Neural progenitor cell (in vitro differentiated cells): ENCODE measurements around the gene PBX1. TPM values are rescaled to one million over a fixed set of nuclear protein-coding genes. Genes with fewer than 3 reads are reported as not detected.

Source experiments
- DNase-seq: peaks from one replicate; pipeline ENCODE4 v3.0.0-alpha.2; 2016; ENCODE audit warnings: low spot score
- H2AFZ ChIP-seq: fragments of 200-600 bp; sonication (generic); replicated peaks from 2 replicates; pipeline ENCODE4 v1.6.1; 2016; ENCODE audit warnings: antibody characterized with exemption
- H3F3A ChIP-seq: fragments of 200-600 bp; sonication (generic); 2 replicates; pipeline ENCODE4 v1.6.1; 2016; ENCODE audit warnings: antibody characterized with exemption, low read depth
- H3K27ac ChIP-seq: fragments of 200-600 bp; sonication (generic); 2 replicates; pipeline ENCODE4 v1.5.1; 2016; ENCODE audit warnings: mild to moderate bottlenecking
- H3K27me3 ChIP-seq: fragments of 200-600 bp; sonication (generic); 2 replicates; pipeline ENCODE4 v1.6.1; 2016; ENCODE audit warnings: mild to moderate bottlenecking, moderate library complexity
- H3K36me3 ChIP-seq: fragments of 200-600 bp; sonication (generic); 2 replicates; pipeline ENCODE4 v1.5.1; 2016
- H3K4me1 ChIP-seq: fragments of 200-600 bp; sonication (generic); 2 replicates; pipeline ENCODE4 v1.6.1; 2016; ENCODE audit warnings: mixed run types
- H3K4me2 ChIP-seq: fragments of 200-600 bp; sonication (generic); 2 replicates; pipeline ENCODE4 v1.6.1; 2016
- H3K4me3 ChIP-seq: fragments of 200-600 bp; sonication (generic); 2 replicates; pipeline ENCODE4 v1.5.1; 2016
- H3K79me2 ChIP-seq: fragments of 200-600 bp; sonication (generic); 2 replicates; pipeline ENCODE4 v1.6.1; 2016; ENCODE audit warnings: low read depth
- H3K9ac ChIP-seq: fragments of 200-600 bp; sonication (generic); 2 replicates; pipeline ENCODE4 v1.6.1; 2016
- H3K9me3 ChIP-seq: fragments of 200-600 bp; sonication (generic); 2 replicates; pipeline ENCODE4 v1.5.1; 2016; ENCODE audit warnings: low read depth
- H4K20me1 ChIP-seq: fragments of 200-600 bp; sonication (generic); 2 replicates; pipeline ENCODE4 v1.6.1; 2016; ENCODE audit warnings: low read depth
- H3K27ac Mint-ChIP-seq: 3 replicates; pipeline ENCODE4 v1.8.0; 2021; ENCODE audit warnings: mixed read lengths
- H3K27me3 Mint-ChIP-seq: 2 replicates; pipeline ENCODE4 v1.8.0; 2022; ENCODE audit warnings: low read depth, mild to moderate bottlenecking, inconsistent platforms, moderate library complexity, mixed read lengths; ENCODE audit not compliant: insufficient read depth
- H3K36me3 Mint-ChIP-seq: 3 replicates; pipeline ENCODE4 v1.8.0; 2021; ENCODE audit warnings: mixed read lengths
- H3K4me1 Mint-ChIP-seq: 3 replicates; pipeline ENCODE4 v1.8.0; 2021; ENCODE audit warnings: mixed read lengths
- H3K4me3 Mint-ChIP-seq: 3 replicates; pipeline ENCODE4 v1.8.0; 2021; ENCODE audit warnings: mild to moderate bottlenecking, moderate library complexity, mixed read lengths
- H3K9me3 Mint-ChIP-seq: 3 replicates; pipeline ENCODE4 v1.8.0; 2020; ENCODE audit warnings: mixed read lengths
- EZH2 ChIP-seq: fragments of 200-600 bp; sonication (generic); IDR thresholded peaks from 2 replicates; pipeline ENCODE4 v1.6.1; 2017; ENCODE audit warnings: antibody characterized with exemption, mild to moderate bottlenecking, moderate library complexity
- EZH2phosphoT487 ChIP-seq: fragments of 200-600 bp; sonication (generic); IDR thresholded peaks from 2 replicates; pipeline ENCODE4 v1.6.1; 2017; ENCODE audit warnings: antibody characterized with exemption
- total RNA-seq: library from RNA; depleted of rRNA; stranded (reverse); fragments of >200 nt; gene quantifications from 2 replicates; pipeline ENCODE4 v1.2.3, GENCODE V29; 2015; ENCODE audit warnings: low replicate concordance
- TF ChIP-seq, protein P1 (sequence below): fragments of 200-600 bp; sonication (generic); IDR thresholded peaks from 2 replicates; pipeline ENCODE4 v1.5.1; 2017; ENCODE audit warnings: antibody characterized with exemption, mild to moderate bottlenecking

The PBX1 gene
- total RNA-seq, 1 donor from 2014 or later, result 91.1 TPM

GRCh38 chr1:164760569-164760968 is 201.6 kb downstream of the PBX1 start:
- no peaks in the 10 kb centered on the region for H3K27me3 Mint-ChIP-seq
- peaks cover 26% of the 10 kb centered on the region for H3K36me3 Mint-ChIP-seq
- H3F3A ChIP-seq, result no peaks in the 10 kb centered on the region
- H3K79me2 ChIP-seq, result peaks cover 71% of the 10 kb centered on the region
- TF ChIP-seq EZH2phosphoT487 (no peak), EZH2 (no peak)
- TF ChIP-seq, protein P1, sequence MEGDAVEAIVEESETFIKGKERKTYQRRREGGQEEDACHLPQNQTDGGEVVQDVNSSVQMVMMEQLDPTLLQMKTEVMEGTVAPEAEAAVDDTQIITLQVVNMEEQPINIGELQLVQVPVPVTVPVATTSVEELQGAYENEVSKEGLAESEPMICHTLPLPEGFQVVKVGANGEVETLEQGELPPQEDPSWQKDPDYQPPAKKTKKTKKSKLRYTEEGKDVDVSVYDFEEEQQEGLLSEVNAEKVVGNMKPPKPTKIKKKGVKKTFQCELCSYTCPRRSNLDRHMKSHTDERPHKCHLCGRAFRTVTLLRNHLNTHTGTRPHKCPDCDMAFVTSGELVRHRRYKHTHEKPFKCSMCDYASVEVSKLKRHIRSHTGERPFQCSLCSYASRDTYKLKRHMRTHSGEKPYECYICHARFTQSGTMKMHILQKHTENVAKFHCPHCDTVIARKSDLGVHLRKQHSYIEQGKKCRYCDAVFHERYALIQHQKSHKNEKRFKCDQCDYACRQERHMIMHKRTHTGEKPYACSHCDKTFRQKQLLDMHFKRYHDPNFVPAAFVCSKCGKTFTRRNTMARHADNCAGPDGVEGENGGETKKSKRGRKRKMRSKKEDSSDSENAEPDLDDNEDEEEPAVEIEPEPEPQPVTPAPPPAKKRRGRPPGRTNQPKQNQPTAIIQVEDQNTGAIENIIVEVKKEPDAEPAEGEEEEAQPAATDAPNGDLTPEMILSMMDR, result no peak
- peaks cover 9% of the 10 kb centered on the region for H3K9me3 Mint-ChIP-seq
- H3K9ac ChIP-seq, result no peak overlapping the region
- H3K4me1 Mint-ChIP-seq, result peaks cover 19% of the 10 kb centered on the region
- DNase-seq, result no peak
- H3K9me3 ChIP-seq, result no peaks in the 10 kb centered on the region
- H3K4me1 ChIP-seq, result peaks cover 2% of the 10 kb centered on the region
- H3K36me3 ChIP-seq, result no peaks in the 10 kb centered on the region
- no peak overlapping the region for H3K4me3 Mint-ChIP-seq
- H3K27me3 ChIP-seq, result no peaks in the 10 kb centered on the region
- H3K27ac ChIP-seq, result no peak overlapping the region
- H3K4me3 ChIP-seq, result no peak overlapping the region
- H4K20me1 ChIP-seq, result peaks cover 38% of the 10 kb centered on the region
- H2AFZ ChIP-seq, result no peak overlapping the region
- no peak overlapping the region for H3K4me2 ChIP-seq
- H3K27ac Mint-ChIP-seq, result no peak overlapping the region

DNA sequence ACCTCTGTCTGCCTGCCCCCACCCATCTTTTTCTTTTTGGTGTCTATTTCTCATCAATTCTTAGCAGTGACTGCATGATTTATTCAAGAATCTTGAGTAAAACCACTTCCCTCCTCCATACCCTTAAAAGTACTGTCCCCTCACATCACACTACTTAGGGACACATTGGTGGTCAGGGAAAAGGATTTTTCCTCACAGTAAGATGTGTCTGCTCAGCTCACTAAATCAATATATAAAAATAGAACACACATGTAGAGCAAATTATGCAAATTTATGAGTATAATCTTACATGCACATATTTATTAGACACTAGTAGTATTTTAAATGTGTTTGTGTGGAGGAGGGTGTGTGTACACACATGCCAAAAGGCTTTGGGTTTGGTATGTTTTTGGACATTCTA is 202.0 kb downstream of the PBX1 start:
- Mint-ChIP-seq H3K4me1 (peaks cover 19% of the 10 kb centered on the region), H3K27me3 (no peaks in the 10 kb centered on the region), H3K27ac (no peak overlapping the region), H3K9me3 (peaks cover 9% of the 10 kb centered on the region), H3K36me3 (peaks cover 26% of the 10 kb centered on the region), H3K4me3 (no peak overlapping the region)
- TF ChIP-seq EZH2phosphoT487 (no peak), EZH2 (no peak)
- TF ChIP-seq, protein P1, result no peak
- H3K79me2 ChIP-seq, result peaks cover 67% of the 10 kb centered on the region
- H3K9me3 ChIP-seq, result no peaks in the 10 kb centered on the region
- H2AFZ ChIP-seq, result no peak overlapping the region
- peaks cover 35% of the 10 kb centered on the region for H4K20me1 ChIP-seq
- H3K36me3 ChIP-seq, result no peaks in the 10 kb centered on the region
- no peaks in the 10 kb centered on the region for H3F3A ChIP-seq
- H3K4me1 ChIP-seq, result no peaks in the 10 kb centered on the region
- DNase-seq, result no peak
- no peak overlapping the region for H3K9ac ChIP-seq
- no peak overlapping the region for H3K4me3 ChIP-seq
- H3K27me3 ChIP-seq, result no peaks in the 10 kb centered on the region
- no peak overlapping the region for H3K27ac ChIP-seq
- no peak overlapping the region for H3K4me2 ChIP-seq

GRCh38 chr1:164763098-164763497 is 204.1 kb downstream of the PBX1 start:
- Histone ChIP-seq H3K4me3 (no peak overlapping the region), H4K20me1 (peaks cover 29% of the 10 kb centered on the region), H3K27me3 (no peaks in the 10 kb centered on the region), H3K9me3 (no peaks in the 10 kb centered on the region), H3K4me2 (no peak overlapping the region), H3K9ac (no peak overlapping the region), H3F3A (no peaks in the 10 kb centered on the region), H3K36me3 (no peaks in the 10 kb centered on the region), H2AFZ (no peak overlapping the region), H3K4me1 (no peaks in the 10 kb centered on the region), H3K27ac (no peak overlapping the region), H3K79me2 (peaks cover 55% of the 10 kb centered on the region)
- Mint-ChIP-seq H3K36me3 (peaks cover 22% of the 10 kb centered on the region), H3K27ac (no peak overlapping the region), H3K4me3 (no peak overlapping the region), H3K27me3 (no peaks in the 10 kb centered on the region), H3K9me3 (peaks cover 9% of the 10 kb centered on the region), H3K4me1 (peaks cover 18% of the 10 kb centered on the region)
- TF ChIP-seq EZH2 (no peak), EZH2phosphoT487 (no peak)
- TF ChIP-seq, protein P1, result no peak
- DNase-seq, result no peak
